IMR-90 (cell line): Measurements from ENCODE around the gene S100A5. TPM values are rescaled to one million over a fixed set of nuclear protein-coding genes. Genes with fewer than 3 reads are reported as not detected.

Source experiments
- ATAC-seq: fragments of 200-7000 bp; cut with Tn5 transposase; 2 replicates; pipeline ENCODE4 v1.9.1; 2020; ENCODE audit warnings: low read depth, mild to moderate bottlenecking, moderate library complexity
- BruUV-seq: library from RNA; stranded (reverse); fragments of 400-500 nt; replicated peaks from 2 replicates; lab custom pipeline; 2021; lab: Mats Ljungman, UMichigan
- CTCF ChIA-PET: fragments of 300-600 bp; formaldehyde crosslinking; extraction: SDS; loops from one replicate; lab custom pipeline; 2021; ENCODE audit warnings: antibody characterized with exemption; lab: Yijun Ruan, JAX
- POLR2A ChIA-PET: fragments of 300-600 bp; sonication (Branson Sonifier 250); formaldehyde crosslinking; loops from one replicate; lab custom pipeline; 2022; ENCODE audit warnings: antibody characterized with exemption; ENCODE audit not compliant: unreplicated experiment; lab: Charles Lee
- DNase-seq: peaks from one replicate; pipeline ENCODE4 v3.0.0; 2013
- H2AFZ ChIP-seq: replicated peaks from 2 replicates; pipeline ENCODE3; 2013; ENCODE audit warnings: low read length, mild to moderate bottlenecking; ENCODE audit not compliant: poor library complexity
- H2AK5ac ChIP-seq: 2 replicates; pipeline ENCODE4 v1.6.1; 2013; ENCODE audit warnings: low read depth, low read length, inconsistent platforms
- H2AK9ac ChIP-seq: replicated peaks from 2 replicates; pipeline ENCODE3; 2013; ENCODE audit warnings: mild to moderate bottlenecking, low read depth, low read length, moderate library complexity; ENCODE audit not compliant: poor library complexity
- H2BK120ac ChIP-seq: 2 replicates; pipeline ENCODE4 v1.6.1; 2013; ENCODE audit warnings: low read depth, low read length, inconsistent platforms
- H2BK15ac ChIP-seq: 3 replicates; pipeline ENCODE4 v1.6.1; 2013; ENCODE audit warnings: low read depth, low read length, inconsistent platforms
- H2BK20ac ChIP-seq: 2 replicates; pipeline ENCODE4 v1.6.1; 2013; ENCODE audit warnings: low read depth, mild to moderate bottlenecking, inconsistent platforms, low read length, moderate library complexity
- H2BK5ac ChIP-seq: 2 replicates; pipeline ENCODE4 v1.6.1; 2013; ENCODE audit warnings: mild to moderate bottlenecking, low read depth, low read length, inconsistent platforms; ENCODE audit not compliant: poor library complexity, severe bottlenecking
- H3K14ac ChIP-seq: replicated peaks from 2 replicates; pipeline ENCODE4 v1.6.1; 2013; ENCODE audit warnings: low read depth, low read length, inconsistent platforms
- H3K18ac ChIP-seq: 2 replicates; pipeline ENCODE4 v1.6.1; 2013; ENCODE audit warnings: low read depth, low read length, control low read depth
- H3K23ac ChIP-seq: 2 replicates; pipeline ENCODE4 v1.6.1; 2013; ENCODE audit warnings: low read depth, low read length, inconsistent platforms
- H3K27ac ChIP-seq: 2 replicates; pipeline ENCODE4 v1.5.1; 2013; ENCODE audit warnings: mild to moderate bottlenecking, control low read depth, low read length; ENCODE audit not compliant: insufficient read depth
- H3K27me3 ChIP-seq: 2 replicates; pipeline ENCODE4 v1.6.1; 2013; ENCODE audit warnings: low read length; ENCODE audit not compliant: control insufficient read depth, insufficient read depth
- H3K36me3 ChIP-seq: 2 replicates; pipeline ENCODE4 v1.6.1; 2013; ENCODE audit warnings: low read length, mixed read lengths; ENCODE audit not compliant: control insufficient read depth, insufficient read depth
- H3K4ac ChIP-seq: 2 replicates; pipeline ENCODE4 v1.6.1; 2013; ENCODE audit warnings: low read depth, low read length, inconsistent platforms
- H3K4me1 ChIP-seq: 2 replicates; pipeline ENCODE4 v1.6.1; 2013; ENCODE audit warnings: low read length, mixed read lengths; ENCODE audit not compliant: control insufficient read depth, insufficient read depth
- H3K4me2 ChIP-seq: 2 replicates; pipeline ENCODE4 v1.6.1; 2013; ENCODE audit warnings: low read depth, mild to moderate bottlenecking, control low read depth, low read length, moderate library complexity
- H3K4me3 ChIP-seq: 2 replicates; pipeline ENCODE4 v1.5.1; 2013; ENCODE audit warnings: low read depth, mild to moderate bottlenecking, control low read depth, low read length, moderate library complexity; ENCODE audit not compliant: insufficient read depth
- H3K56ac ChIP-seq: 2 replicates; pipeline ENCODE4 v1.6.1; 2013; ENCODE audit warnings: low read length, inconsistent platforms; ENCODE audit not compliant: insufficient read depth; ENCODE audit errors: extremely low read depth
- H3K79me1 ChIP-seq, 2 experiments: 2 replicates each; pipeline ENCODE4 v1.6.1; 2013; ENCODE audit warnings: low read length in 2 of 2, inconsistent platforms in 1 of 2, low read depth in 1 of 2
- H3K9ac ChIP-seq: 2 replicates; pipeline ENCODE4 v1.6.1; 2013; ENCODE audit warnings: low read depth, low read length, control low read depth
- H3K9me1 ChIP-seq: 2 replicates; pipeline ENCODE4 v1.6.1; 2013; ENCODE audit warnings: low read length, inconsistent platforms; ENCODE audit not compliant: insufficient read depth
- H3K9me3 ChIP-seq: 2 replicates; pipeline ENCODE4 v1.6.1; 2013; ENCODE audit warnings: low read length; ENCODE audit not compliant: control insufficient read depth, insufficient read depth
- H4K20me1 ChIP-seq: 2 replicates; pipeline ENCODE4 v1.6.1; 2013; ENCODE audit warnings: low read length, inconsistent platforms; ENCODE audit not compliant: insufficient read depth
- H4K5ac ChIP-seq: 2 replicates; pipeline ENCODE4 v1.6.1; 2013; ENCODE audit warnings: mild to moderate bottlenecking, low read depth, low read length, control low read depth
- H4K8ac ChIP-seq, 2 experiments: 2 replicates each; pipeline ENCODE4 v1.6.1; 2013; ENCODE audit warnings: low read depth in 2 of 2, low read length in 2 of 2, control low read depth in 1 of 2, inconsistent platforms in 1 of 2
- H4K91ac ChIP-seq: 2 replicates; pipeline ENCODE4 v1.6.1; 2013; ENCODE audit warnings: low read depth, low read length, inconsistent platforms; ENCODE audit not compliant: insufficient read depth
- BHLHE40 ChIP-seq: fragments of 150-350 bp; IDR thresholded peaks from 2 replicates; pipeline ENCODE4 v1.6.1; 2016; ENCODE audit warnings: mild to moderate bottlenecking, low read depth, low read length
- CEBPB ChIP-seq: IDR thresholded peaks from 2 replicates; pipeline ENCODE4 v1.6.1; 2012; ENCODE audit warnings: low read depth, low read length, improper control_type of control experiment
- CHD1 ChIP-seq: IDR thresholded peaks from 2 replicates; pipeline ENCODE4 v1.6.1; 2012; ENCODE audit warnings: low read depth, low read length, improper control_type of control experiment
- MAFK ChIP-seq: IDR thresholded peaks from 2 replicates; pipeline ENCODE4 v1.6.1; 2012; ENCODE audit warnings: low read depth, low read length, improper control_type of control experiment
- MXI1 ChIP-seq: IDR thresholded peaks from 2 replicates; pipeline ENCODE4 v1.6.1; 2012; ENCODE audit warnings: low read depth, mild to moderate bottlenecking, low read length, moderate library complexity, borderline replicate concordance
- RAD21 ChIP-seq: IDR thresholded peaks from 2 replicates; pipeline ENCODE4 v1.6.1; 2012; ENCODE audit warnings: low read length, improper control_type of control experiment
- SMC3 ChIP-seq: fragments of 150-350 bp; IDR thresholded peaks from 2 replicates; pipeline ENCODE4 v1.6.1; 2016; ENCODE audit warnings: low read depth, mild to moderate bottlenecking, antibody characterized with exemption, low read length, moderate library complexity
- USF2 ChIP-seq: fragments of 150-350 bp; IDR thresholded peaks from 2 replicates; pipeline ENCODE4 v1.6.1; 2017; ENCODE audit warnings: mild to moderate bottlenecking, antibody characterized with exemption, low read length, low read depth
- WGBS, 2 experiments: methylation state at CpG; one replicate each; pipeline versions ENCODE4 v1.1.5 to v1.1.7; 2013; ENCODE audit warnings: missing lambda C conversion rate in 2 of 2; ENCODE audit not compliant: insufficient read length in 1 of 2; ENCODE audit errors: extremely low coverage in 2 of 2; 5-methylcytosine and 5-hydroxymethylcytosine counted together
- dilution Hi-C: fragments of 300-500 bp; cut with HindIII; formaldehyde crosslinking; loops from one replicate; pipeline ENCODE4 v1.14.3; 2018; ENCODE audit warnings: low sequenced_read_pairs; ENCODE audit not compliant: unreplicated experiment
- in situ Hi-C: fragments of 300-500 bp; cut with MboI; formaldehyde crosslinking; loops from 3 replicates; pipeline ENCODE4 v1.14.3; 2019; ENCODE audit warnings: low sequenced_read_pairs, inconsistent platforms, mixed read lengths
- intact Hi-C: fragments of 100-400 bp; cut with micrococcal nuclease; formaldehyde crosslinking; loops from 2 replicates; pipeline ENCODE4 v1.10.0; 2022
- polyA plus RNA-seq, 3 experiments: library from polyadenylated mRNA; depleted of rRNA; stranded (reverse); fragments of >200 nt; gene quantifications; 2 replicates each; pipeline ENCODE4 v1.2.3, GENCODE V29; 2012; ENCODE audit warnings: low replicate concordance in 1 of 3
- total RNA-seq: library from RNA; depleted of rRNA; stranded (reverse); fragments of >200 nt; gene quantifications from 2 replicates; pipeline ENCODE4 v1.2.3, GENCODE V29; 2012
- TF ChIP-seq, protein P1 (sequence below): conservative IDR thresholded peaks from 2 replicates; pipeline ENCODE4 v1.5.1; 2012; ENCODE audit warnings: mild to moderate bottlenecking, low read depth, low read length, improper control_type of control experiment

Gene S100A5
- total and polyA plus RNA-seq, 2 of the 4 experiments (the other 2 are of a cell fraction) = 0.27 TPM; not detected in 1

DNA sequence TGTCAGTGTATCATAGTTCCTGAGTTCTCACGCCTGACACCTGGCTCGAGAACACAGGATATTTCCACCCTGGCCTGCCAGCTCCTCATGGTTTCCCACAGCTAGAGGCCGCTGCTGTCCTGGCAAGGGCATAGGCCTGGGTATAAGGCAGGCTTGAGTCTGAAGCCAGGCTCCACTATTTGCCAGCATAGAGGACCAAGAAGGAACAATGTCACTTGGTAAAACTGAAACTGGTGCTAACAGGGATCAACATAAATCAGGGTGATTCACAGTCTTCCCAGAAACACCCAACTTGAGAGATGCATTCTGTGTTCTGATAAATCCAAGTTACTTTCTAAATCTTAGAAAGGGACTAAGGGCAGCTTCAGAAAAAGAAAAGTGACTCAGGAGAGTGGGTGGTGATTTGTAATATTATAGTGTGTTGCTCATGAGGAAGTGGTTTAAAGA, 31.9 kb upstream of the S100A5 start (continued):
- TF ChIP-seq SMC3 = peak; percentile 73
- no peak for TF ChIP-seq CHD1

DNA sequence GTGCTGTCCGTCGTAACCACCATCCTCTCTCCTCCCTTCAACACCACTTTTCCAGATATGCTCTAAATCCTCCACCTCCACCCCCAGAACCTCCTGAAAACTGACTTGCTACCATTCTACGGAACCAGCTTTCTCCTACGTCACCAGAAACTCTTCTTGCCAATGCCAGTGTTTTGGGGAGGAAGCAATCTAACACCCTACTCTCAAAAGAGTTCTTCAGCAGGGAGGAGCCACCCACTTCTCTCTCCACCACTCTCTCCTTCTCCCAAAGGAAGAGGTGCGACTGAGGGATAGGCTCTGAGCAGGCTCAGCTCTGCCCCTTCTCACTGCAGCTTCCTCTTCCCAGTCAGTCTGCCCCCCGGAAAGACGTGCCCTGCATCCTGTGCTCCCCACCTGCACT, 31.0 kb upstream of the S100A5 start:
- Histone ChIP-seq H2AK9ac (peak overlapping the region; percentile 90), H3K4me3 (no peak overlapping the region), H3K56ac (no peak overlapping the region; the same call in 1 of the 2 replicates), H3K18ac (no peak overlapping the region), H3K4me1 (peaks cover 21% of the 10 kb centered on the region), H3K23ac (peak overlapping the region; percentile 13; the same call in 1 of the 2 replicates), H2BK120ac (peak overlapping the region; percentile 94), H2BK15ac (peak overlapping the region; percentile 51; the same call in 2 of the 3 replicates), H4K91ac (peak overlapping the region; percentile 61; the same call in 1 of the 2 replicates), H3K9me1 (peaks cover 22% of the 10 kb centered on the region), H4K20me1 (no peaks in the 10 kb centered on the region), H3K9me3 (no peaks in the 10 kb centered on the region), H2AK5ac (peak overlapping the region; percentile 90), H3K4me2 (no peak overlapping the region), H3K14ac (peak overlapping the region; percentile 34; the same call in 1 of the 2 replicates), H2BK20ac (peak overlapping the region; percentile 22), H3K27ac (no peak overlapping the region), H3K4ac (peak overlapping the region; percentile 74), H4K8ac (peak overlapping the region in 1 of 2 experiments; percentile 67; a peak in 1 of 4 replicates), H3K27me3 (no peaks in the 10 kb centered on the region), H2BK5ac (peak overlapping the region; percentile 24), H3K79me1 (peaks cover 0 to 22% of the 10 kb centered on the region in 2 experiments; a peak in 2 of 4 replicates), H2AFZ (peak overlapping the region; percentile 78), H3K36me3 (no peaks in the 10 kb centered on the region), H3K9ac (no peak overlapping the region), H4K5ac (no peak overlapping the region)
- ChIA-PET POLR2A (interaction anchor here (0.6 to 1.9 kb wide), 3 partner anchors 36 to 62 kb away, joined by 3 to 7 read pairs (median 3); partner anchors contain the start of genes S100A13 and S100A6), CTCF (interaction anchor here (1.0 to 2.3 kb wide), 10 partner anchors 21 to 88 kb away, joined by 3 to 16 read pairs (median 4); partner anchors contain the start of gene S100A13)
- no CpG with 5 or more reads among the region's 7 CpGs for WGBS, 2 experiments
- TF ChIP-seq USF2 = no peak
- TF ChIP-seq, protein P1, sequence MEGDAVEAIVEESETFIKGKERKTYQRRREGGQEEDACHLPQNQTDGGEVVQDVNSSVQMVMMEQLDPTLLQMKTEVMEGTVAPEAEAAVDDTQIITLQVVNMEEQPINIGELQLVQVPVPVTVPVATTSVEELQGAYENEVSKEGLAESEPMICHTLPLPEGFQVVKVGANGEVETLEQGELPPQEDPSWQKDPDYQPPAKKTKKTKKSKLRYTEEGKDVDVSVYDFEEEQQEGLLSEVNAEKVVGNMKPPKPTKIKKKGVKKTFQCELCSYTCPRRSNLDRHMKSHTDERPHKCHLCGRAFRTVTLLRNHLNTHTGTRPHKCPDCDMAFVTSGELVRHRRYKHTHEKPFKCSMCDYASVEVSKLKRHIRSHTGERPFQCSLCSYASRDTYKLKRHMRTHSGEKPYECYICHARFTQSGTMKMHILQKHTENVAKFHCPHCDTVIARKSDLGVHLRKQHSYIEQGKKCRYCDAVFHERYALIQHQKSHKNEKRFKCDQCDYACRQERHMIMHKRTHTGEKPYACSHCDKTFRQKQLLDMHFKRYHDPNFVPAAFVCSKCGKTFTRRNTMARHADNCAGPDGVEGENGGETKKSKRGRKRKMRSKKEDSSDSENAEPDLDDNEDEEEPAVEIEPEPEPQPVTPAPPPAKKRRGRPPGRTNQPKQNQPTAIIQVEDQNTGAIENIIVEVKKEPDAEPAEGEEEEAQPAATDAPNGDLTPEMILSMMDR = no peak
- TF ChIP-seq CHD1 = no peak
- no peak for TF ChIP-seq MAFK
- no peak for TF ChIP-seq RAD21
- no peak for TF ChIP-seq CEBPB
- TF ChIP-seq BHLHE40 = no peak
- no peak for TF ChIP-seq MXI1
- DNase-seq = no peak
- no TSS peak for BruUV-seq
- dilution Hi-C loops = no loop called here
- intact Hi-C loops = loop anchor here (1.0 to 2.0 kb wide), 8 partner anchors 41 to 178 kb away; partner anchors contain the start of genes CHTOP, ILF2, S100A13 and S100A16
- ATAC-seq = no peak
- in situ Hi-C loops = no loop called here
